Mucosa of descending colon (tissue), 3 donors: ENCODE measurements around the gene EEF1A1. TPM values are rescaled to one million over a fixed set of nuclear protein-coding genes. Genes with fewer than 3 reads are reported as not detected.
"Not testable (repeated sequence)": the region's sequence is repeated elsewhere in the genome, so short reads cannot be mapped to it uniquely, and the experiment has no call there.

ENCODE experiments used
- ATAC-seq: fragments of 200-7000 bp; cut with Tn5 transposase; one replicate; pipeline ENCODE4 v1.9.1; 2020; ENCODE audit warnings: mild to moderate bottlenecking, moderate library complexity
- DNase-seq, 3 donors: peaks; one replicate each; pipeline ENCODE4 v3.0.0-alpha.2; 2020
- H3K36me3 ChIP-seq: fragments of 200-600 bp; one replicate; pipeline ENCODE4 v1.8.0; 2021; ENCODE audit warnings: low read depth, mild to moderate bottlenecking
- H3K4me1 ChIP-seq: fragments of 200-600 bp; one replicate; pipeline ENCODE4 v1.8.0; 2021; ENCODE audit warnings: low read depth, mild to moderate bottlenecking
- H3K4me3 ChIP-seq: fragments of 200-600 bp; one replicate; pipeline ENCODE4 v1.8.0; 2021; ENCODE audit warnings: mild to moderate bottlenecking
- H3K9me3 ChIP-seq: fragments of 200-600 bp; one replicate; pipeline ENCODE4 v1.8.0; 2021; ENCODE audit warnings: mild to moderate bottlenecking
- intact Hi-C, 2 donors: fragments of 100-400 bp; cut with DNase I in 1 of 2; cut with micrococcal nuclease in 1 of 2; formaldehyde crosslinking; loops; one replicate each; pipeline versions ENCODE4 v1.11.0 to v1.11.1; 2022; cut with DNase I, micrococcal nuclease
- total RNA-seq, 3 donors: library from RNA; stranded (reverse); fragmentation: NEBNext Ultra II Directional in 2 of 3; extraction: Animal tissue kit (Norgen Biotek cat#: 25700) in 2 of 3; gene quantifications; one replicate each; pipeline versions ENCODE4 v1.2.1 to v1.2.4, GENCODE V29; 2021 to 2023
- TF ChIP-seq, protein P1 (sequence below): fragments of 200-600 bp; IDR thresholded peaks from one replicate; pipeline ENCODE4 v1.8.0; 2022; ENCODE audit warnings: antibody characterized with exemption, mild to moderate bottlenecking
- donor health status: DM: no; HTN: no; CAD: no; lungs with moderate emphysema.
- donor health status: DM: no; HTN: no; CAD: no.
- donor health status: DM: no; HTN: yes; CAD: no.

EEF1A1 gene
- total RNA-seq, 3 donors from 2014 or later = 6,833 to 8,492 (median 7,090) TPM

- DNase-seq (no peak), ATAC-seq (no peak)
- H3K4me1 ChIP-seq = no peaks in the 10 kb centered on the region
- no peaks in the 10 kb centered on the region for H3K36me3 ChIP-seq
- intact Hi-C loops = no loop called here
- TF ChIP-seq, protein P1, sequence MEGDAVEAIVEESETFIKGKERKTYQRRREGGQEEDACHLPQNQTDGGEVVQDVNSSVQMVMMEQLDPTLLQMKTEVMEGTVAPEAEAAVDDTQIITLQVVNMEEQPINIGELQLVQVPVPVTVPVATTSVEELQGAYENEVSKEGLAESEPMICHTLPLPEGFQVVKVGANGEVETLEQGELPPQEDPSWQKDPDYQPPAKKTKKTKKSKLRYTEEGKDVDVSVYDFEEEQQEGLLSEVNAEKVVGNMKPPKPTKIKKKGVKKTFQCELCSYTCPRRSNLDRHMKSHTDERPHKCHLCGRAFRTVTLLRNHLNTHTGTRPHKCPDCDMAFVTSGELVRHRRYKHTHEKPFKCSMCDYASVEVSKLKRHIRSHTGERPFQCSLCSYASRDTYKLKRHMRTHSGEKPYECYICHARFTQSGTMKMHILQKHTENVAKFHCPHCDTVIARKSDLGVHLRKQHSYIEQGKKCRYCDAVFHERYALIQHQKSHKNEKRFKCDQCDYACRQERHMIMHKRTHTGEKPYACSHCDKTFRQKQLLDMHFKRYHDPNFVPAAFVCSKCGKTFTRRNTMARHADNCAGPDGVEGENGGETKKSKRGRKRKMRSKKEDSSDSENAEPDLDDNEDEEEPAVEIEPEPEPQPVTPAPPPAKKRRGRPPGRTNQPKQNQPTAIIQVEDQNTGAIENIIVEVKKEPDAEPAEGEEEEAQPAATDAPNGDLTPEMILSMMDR = no peak
- H3K9me3 ChIP-seq = no peaks in the 10 kb centered on the region
- H3K4me3 ChIP-seq = no peak overlapping the region
Measured at GRCh38 chr6:73542891-73543290, 22.1 kb upstream of the EEF1A1 start.

DNA sequence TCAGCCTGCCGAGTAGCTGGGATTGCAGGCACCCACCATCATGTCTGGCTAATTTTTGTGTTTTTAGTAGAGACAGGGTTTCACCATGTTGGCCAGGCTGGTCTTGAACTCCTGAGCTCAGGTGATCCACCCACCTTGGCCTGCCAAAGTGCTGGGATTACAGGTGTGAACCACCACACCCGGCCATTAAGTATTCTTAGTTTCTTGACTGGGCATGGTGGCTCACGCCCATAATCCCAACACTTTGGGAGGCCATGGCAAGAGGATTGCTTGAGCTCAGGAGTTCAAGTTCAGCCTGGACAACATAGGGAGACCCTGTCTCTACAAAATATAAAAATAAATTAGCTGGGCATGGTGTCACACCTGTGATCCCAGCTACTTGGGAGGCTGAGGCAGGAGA is 21.6 kb upstream of the EEF1A1 start:
- DNase-seq, H3K9me3 ChIP-seq, H3K4me1 ChIP-seq, intact Hi-C loops, H3K36me3 ChIP-seq, H3K4me3 ChIP-seq, ATAC-seq: not testable (repeated sequence)

DNA sequence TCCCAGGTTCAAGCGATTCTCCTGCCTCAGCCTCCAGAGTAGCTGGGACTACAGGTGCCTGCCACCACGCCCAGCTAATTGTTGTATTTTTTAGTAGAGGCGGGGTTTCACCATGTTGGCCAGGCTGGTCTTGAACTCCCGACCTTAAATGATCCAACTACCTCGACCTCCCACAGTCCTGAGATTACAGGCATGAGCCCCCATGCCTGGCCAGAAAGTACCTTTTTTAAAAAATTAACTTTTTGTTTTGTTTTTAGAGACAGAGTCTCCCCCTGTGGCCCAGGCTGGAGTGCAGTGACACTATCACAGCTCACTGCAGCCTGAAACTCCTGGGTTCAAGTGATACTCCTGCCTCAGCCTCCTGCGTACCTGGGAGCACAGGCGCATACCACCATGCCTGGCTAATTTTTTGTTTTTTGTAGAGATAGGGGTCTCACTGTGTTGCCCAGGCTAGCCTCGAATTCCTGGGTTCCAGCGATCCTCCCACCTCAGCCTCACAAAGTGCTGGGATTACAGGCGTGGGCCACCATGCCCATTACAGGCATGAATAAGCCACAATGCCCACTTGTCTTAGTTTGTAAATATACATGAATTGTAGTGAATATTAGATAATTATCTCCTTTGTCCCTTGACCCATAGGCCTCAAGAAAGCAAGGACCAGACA is 17.4 kb upstream of the EEF1A1 start:
- Histone ChIP-seq H3K36me3 (no peaks in the 10 kb centered on the region), H3K4me3 (no peak overlapping the region), H3K4me1 (no peaks in the 10 kb centered on the region), H3K9me3 (no peaks in the 10 kb centered on the region)
- no peak for ATAC-seq
- no peak for DNase-seq
- TF ChIP-seq, protein P1 = no peak
- intact Hi-C loops = no loop called here

- TF ChIP-seq, protein P1 = no peak
- intact Hi-C loops = no loop called here
- DNase-seq = no peak
- Histone ChIP-seq H3K36me3 (no peaks in the 10 kb centered on the region), H3K4me3 (no peak overlapping the region), H3K9me3 (no peaks in the 10 kb centered on the region), H3K4me1 (no peaks in the 10 kb centered on the region)
- no peak for ATAC-seq
Measured at GRCh38 chr6:73537677-73538076, 16.8 kb upstream of the EEF1A1 start.

GRCh38 chr6:73534628-73535027 is 13.8 kb upstream of the EEF1A1 start:
- TF ChIP-seq, protein P1 = no peak
- DNase-seq (no peak), ATAC-seq (no peak)
- intact Hi-C loops = no loop called here
- no peaks in the 10 kb centered on the region for H3K4me1 ChIP-seq
- H3K9me3 ChIP-seq = no peaks in the 10 kb centered on the region
- H3K4me3 ChIP-seq = no peak overlapping the region
- H3K36me3 ChIP-seq = no peaks in the 10 kb centered on the region

GRCh38 chr6:73532293-73532692 is 11.5 kb upstream of the EEF1A1 start:
- ATAC-seq (no peak), DNase-seq (no peak)
- intact Hi-C loops = no loop called here
- Histone ChIP-seq H3K4me1 (no peaks in the 10 kb centered on the region), H3K9me3 (no peaks in the 10 kb centered on the region), H3K4me3 (no peak overlapping the region), H3K36me3 (no peaks in the 10 kb centered on the region)
- TF ChIP-seq, protein P1 = no peak
